ENCODE measurements around the gene SH2D4B.

SH2D4B gene

DNA sequence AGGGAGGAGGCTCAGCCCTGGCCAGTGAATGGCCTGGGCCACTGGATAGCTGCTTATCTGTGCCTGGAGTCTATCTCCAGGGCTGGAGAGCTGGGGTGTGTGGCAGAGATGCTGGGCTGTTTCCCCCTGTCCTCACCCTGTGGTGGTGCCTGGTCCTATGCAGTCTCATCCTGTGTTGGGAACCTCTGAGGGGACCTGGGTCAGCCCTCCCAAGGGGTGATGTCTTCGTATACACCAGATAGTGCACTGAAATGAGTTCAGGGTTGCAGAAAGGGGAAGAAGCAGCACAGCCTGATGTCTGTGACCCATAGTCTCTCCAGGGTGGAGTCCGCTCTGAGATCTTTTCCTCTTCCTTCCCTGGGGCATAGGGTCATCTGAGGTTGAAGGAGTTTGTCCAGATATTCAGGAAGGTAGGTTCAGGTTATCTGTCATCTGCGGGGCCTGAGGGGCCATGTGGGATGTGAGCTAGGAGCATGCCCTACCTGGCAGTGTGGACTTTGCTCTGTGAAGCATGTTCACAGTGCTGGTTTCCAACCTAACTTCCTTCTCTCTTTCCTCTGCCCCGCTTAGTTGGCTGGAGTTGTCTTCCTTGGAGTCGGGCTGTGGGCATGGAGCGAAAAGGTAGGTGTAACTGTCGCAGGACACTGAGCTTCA, 33.4 kb upstream of the SH2D4B start:
- DNase-seq: no peak

DNA sequence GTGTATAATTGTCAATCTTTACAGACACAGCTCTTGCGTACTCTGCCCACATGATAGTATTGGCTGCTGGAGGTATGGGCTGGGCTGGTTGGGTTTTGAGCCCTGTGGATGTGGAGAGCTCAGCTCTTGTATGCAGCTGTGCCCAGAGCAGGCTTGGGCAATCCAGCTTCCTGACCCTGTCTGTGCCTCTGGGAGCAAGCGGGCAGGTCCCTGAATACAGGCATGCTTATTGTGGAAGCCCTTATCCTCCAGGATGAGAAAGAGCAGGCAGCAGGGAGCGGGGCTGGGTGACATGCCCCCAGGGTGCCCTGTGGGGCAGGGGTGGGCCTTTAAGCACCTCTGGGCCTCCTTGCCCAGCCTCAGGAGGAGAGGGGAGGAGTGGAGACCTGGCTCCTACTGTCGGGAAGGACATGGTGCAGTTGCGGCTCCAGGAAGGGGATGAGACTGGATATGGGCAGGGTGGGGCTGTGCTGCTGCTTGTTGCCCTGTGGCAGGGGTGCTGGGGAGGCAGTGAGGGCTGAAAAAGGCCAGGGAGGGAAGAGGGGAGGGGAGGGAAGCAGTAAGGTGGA, 32.7 kb upstream of the SH2D4B start:
- DNase-seq: no peak

DNA sequence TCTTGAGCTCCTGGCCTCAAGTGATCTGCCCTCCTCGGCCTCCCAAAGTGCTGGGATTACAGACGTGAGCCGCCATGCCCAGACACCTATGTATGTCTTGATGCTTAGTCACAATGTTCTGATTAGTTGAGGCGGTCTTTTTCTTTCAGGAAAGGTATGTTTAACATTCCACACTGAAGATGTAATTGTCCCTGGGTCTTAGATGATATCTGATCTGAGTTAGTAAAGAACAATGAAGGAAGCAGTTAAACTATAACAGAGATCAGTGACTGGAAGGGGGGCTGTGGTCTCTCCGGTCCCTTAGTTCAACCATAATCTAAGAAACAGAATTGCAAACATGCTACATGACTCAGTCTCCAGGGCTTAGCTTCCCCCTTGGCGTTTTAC, 31.5 kb upstream of the SH2D4B start:
- no peak for DNase-seq

DNA sequence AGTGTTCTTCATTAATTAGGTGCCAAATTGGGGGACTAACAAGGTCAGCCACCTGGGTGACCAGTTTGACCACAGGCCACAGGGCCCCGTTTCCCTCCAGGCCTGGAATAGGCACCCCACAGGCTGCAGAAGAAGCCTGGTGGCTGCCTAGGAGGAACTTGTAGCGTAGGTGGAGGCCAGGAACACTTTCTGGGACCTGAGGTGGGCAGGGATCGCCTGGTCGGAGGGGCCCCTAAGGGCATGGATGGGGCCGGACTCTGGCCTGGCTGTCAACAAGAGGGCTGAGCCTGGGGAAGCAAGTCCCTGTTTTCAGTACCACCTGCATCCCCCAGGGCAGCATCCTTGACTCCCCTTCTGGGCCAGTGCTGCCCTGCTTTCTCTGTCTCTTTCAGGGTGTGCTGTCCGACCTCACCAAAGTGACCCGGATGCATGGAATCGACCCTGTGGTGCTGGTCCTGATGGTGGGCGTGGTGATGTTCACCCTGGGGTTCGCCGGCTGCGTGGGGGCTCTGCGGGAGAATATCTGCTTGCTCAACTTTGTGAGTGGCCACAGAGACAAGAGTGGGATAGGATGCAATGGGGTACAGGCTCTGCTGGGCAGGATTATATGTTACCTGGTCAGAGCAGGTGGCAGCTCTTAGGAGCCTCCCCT, 30.7 kb upstream of the SH2D4B start:
- no peak for DNase-seq

DNA sequence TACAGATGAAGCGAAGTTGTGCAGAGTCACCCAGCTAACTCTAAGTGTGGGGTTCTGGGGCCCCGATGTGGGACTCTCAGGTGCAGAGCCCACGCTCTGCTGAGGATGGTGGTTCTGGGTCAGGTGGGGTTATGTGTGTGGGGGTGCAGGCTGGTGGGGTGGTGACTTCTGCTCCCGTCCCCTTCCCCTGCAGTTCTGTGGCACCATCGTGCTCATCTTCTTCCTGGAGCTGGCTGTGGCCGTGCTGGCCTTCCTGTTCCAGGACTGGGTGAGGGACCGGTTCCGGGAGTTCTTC, 28.6 kb upstream of the SH2D4B start:
- DNase-seq: no peak

DNA sequence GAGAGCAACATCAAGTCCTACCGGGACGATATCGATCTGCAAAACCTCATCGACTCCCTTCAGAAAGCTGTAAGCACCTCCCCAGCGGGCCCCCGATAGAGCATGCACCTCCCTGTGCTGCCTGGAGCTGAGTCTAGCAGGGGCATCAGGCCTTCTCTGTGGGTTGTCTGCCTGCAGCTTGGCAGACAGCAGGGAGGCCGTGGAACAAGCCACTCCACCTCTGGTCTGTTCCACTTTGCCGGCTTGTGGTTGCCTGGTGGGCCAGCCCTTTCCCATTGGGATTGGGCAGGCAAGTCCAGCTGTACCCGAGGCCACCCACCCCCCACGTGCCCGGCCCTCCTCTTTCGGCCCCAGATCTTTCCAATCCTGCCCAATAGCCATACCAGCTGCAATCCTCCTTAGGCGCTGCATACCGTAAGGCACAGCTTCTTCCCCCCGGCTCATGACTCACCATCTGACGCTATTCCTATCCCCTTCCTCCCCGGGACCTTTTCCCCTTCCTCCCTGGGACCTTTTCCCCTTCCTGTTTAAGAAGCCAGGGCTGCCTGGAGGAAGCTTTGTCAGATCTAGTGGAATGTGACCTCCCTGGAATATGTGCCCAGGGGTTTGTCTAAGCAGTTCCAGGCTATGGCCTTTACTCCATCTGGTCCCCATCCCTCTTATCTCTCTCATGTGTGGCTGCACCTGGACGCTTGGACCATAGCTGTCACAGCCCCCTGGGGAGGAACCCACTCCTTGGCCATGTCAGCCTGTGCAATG, 28.1 kb upstream of the SH2D4B start:
- no peak for DNase-seq

DNA sequence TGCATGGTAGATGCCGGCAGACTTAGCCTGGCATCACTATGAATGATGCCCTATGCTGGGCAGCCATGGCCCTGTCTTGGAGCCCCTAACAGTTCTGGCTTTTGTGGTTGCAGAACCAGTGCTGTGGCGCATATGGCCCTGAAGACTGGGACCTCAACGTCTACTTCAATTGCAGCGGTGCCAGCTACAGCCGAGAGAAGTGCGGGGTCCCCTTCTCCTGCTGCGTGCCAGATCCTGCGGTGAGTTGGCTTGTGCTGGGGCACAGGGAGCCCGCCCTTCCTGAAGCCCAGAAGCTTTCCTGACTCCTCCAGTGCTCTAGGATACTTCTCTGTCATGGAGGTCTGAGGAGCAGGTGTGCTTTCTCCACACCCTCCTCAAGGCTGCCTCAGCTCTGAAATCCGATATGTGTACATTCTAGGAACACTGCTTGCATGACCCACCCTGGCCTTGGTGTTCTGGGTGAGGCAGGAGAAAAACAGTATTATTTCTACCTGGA, 25.6 kb upstream of the SH2D4B start:
- no peak for DNase-seq

DNA sequence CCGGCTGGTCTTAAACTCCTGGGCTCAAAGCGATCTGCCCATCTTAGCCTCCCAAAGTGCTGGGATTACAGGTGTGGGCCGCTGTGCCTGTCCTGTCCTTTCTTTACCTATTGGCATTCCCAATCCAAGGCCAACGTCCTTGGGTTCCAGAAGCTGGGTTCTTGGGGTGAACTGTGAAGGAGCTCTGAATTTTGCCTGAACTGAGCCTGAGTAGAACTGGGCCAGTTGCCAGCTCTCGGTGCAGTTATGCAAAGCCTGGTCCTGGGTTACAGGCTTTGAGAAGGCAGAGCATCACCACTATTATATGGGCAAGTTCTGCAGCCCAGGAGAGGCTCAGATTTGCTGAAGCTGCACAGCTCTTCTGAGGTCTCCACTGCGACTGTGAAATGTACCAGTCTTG, 24.6 kb upstream of the SH2D4B start:
- no peak for DNase-seq

DNA sequence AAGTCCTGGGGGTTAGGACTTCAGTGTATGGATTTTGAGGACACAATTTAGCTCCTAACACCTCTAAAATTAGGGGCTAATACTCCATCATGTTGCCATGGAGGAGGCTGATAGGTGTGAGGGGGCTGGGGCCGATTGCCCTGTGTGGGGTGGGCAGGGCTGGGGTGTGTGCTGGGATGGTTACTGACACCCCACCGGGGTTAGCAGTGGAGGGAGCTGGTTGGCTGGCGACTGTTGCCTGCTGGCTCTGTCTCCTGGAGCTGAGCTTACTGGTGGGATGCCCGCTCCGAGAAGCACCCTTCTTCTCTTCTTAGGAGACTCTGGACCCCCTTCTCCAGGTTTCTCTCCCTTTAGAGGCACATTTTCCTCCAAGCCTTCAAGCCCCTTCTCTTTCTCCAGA, 22.2 kb upstream of the SH2D4B start:
- no peak for DNase-seq

DNA sequence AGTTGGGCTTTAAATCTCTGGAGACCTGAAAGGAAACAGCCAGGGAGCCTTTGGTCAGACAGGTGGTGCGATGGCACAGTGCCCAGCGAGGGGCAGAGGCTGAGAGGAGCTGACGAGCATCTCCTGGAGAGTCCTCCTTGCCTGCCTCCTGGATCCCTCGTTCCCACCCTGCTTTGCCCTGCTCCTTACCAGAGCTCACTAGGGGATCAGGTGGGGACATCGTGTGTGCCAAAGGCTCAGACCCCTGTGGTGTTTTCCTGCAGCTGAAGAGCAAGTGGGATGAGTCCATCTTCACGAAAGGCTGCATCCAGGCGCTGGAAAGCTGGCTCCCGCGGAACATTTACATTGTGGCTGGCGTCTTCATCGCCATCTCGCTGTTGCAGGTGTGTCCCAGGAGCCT, 21.8 kb upstream of the SH2D4B start:
- DNase-seq: no peak

DNA sequence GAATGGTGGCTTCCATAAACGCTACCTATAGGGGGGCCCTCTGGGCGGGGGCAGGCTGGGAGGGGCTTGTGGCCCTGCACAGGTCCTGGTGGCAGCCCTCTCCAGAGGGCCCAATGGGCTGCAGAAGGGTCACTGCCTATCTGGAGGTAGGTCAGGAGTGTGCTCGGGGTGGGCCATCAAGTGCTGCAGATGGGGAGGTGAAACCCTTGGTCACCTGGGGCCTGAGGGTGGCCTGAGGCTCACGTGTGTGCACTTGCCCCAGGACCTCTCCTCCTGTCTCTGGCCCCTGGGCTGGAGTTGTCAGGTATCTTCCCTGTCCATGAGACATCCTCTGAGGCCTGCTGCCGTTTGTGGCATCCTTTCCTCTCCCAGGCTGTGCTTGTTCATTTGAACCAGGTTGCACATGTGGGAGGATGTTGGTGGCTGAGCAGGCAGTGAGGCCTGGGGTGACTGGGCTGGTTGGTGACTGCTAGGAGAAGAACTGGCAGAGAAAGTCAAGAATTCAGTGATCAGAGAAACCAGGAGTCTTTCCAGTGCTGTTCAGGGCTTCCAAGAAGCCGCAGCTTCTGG, 21.1 kb upstream of the SH2D4B start:
- DNase-seq: no peak

DNA sequence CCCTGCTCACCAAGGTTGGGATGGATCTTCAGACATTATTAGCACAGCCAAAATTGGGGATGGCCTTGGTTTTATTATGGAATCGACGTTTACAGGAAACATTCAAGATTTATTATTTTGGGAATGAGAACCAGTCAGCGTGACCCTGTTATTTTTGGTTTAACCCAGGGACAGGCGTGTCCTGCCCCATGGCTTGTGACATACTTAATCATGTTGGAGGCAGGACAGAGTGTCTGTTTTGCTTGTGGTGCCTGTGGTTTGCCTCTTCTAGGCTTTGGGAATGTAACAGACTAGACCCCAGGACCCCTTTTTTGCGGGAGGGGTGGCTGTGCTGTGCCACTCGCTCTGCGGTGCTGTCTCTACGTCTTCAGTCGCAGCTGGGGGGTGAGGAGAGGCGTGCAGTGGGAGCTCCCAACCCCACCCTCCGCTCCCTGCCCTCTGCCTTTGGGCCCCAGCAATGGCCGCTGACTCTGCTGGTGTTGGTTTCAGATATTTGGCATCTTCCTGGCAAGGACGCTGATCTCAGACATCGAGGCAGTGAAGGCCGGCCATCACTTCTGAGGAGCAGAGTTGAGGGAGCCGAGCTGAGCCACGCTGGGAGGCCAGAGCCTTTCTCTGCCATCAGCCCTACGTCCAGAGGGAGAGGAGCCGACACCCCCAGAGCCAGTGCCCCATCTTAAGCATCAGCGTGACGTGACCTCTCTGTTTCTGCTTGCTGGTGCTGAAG, 20.1 kb upstream of the SH2D4B start:
- DNase-seq: no peak

DNA sequence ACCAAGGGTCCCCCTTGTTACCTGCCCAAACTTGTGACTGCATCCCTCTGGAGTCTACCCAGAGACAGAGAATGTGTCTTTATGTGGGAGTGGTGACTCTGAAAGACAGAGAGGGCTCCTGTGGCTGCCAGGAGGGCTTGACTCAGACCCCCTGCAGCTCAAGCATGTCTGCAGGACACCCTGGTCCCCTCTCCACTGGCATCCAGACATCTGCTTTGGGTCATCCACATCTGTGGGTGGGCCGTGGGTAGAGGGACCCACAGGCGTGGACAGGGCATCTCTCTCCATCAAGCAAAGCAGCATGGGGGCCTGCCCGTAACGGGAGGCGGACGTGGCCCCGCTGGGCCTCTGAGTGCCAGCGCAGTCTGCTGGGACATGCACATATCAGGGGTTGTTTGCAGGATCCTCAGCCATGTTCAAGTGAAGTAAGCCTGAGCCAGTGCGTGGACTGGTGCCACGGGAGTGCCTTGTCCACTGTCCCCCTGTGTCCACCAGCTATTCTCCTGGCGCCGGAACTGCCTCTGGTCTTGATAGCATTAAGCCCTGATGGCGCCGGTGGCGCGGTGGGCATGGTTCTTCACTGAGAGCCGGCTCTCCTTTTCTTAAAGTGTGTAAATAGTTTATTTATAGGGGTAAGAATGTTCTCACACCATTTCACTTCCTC, 19.4 kb upstream of the SH2D4B start:
- no peak for DNase-seq

DNA sequence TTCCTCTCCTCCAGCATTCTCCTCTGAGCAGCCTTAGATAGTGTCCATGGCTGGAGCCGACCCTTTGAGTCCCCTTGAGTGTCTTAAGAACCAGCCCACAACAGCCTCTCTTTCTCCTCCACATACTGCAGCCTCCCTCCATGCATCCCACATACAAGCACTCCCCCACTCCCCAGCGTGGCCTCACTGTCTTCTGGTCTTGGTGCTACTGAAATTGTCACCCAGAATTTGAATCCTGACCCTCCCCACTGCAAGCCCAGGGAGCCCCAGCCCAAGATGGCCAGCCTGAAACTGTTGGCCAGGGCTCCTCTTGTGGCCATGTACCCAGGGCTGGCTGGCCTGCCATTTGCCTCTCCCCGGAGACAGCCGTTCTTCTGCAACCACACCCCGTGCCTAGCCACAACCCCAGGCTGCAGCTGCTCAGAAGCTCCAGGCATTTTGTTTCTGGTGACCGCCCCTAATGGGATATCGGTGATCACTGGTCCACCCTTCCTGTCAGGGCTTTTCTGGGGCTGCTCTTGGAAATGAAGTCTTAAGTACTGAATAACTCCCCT, 18.8 kb upstream of the SH2D4B start:
- DNase-seq: no peak

DNA sequence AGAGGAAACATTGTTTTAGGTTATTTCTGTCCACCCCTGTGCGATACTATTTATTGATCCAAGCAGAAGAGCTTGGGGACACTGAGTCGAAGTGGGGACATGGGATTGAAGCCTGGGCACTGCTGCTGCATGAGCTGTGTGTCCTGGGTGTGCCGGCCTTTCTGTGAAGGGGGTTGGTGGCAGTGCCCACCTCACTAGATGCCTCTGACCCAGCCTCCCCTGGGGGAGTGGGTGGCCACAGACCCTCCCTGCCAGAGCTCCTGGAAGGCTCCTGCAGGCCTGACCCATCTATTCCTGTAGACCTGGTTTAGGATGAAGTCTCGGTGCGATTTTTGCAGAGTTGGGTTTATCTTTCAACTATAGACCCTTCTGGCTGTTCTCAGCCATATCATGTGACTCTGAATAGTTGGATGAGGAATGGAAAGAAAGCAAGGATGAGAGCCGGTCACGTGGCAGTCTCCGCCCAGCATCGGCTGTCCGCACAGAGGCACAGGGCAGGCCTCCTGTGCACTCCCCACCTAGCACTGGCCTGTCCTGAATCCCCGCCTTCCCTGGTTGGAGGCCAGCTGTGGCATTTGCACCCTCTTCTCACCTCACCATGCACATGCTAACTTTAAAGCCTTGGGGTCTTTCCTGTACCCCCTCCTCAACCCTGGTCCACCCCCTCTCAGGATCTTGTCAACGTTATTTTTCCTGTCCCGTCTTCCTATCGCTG, 17.6 kb upstream of the SH2D4B start:
- DNase-seq: no peak

DNA sequence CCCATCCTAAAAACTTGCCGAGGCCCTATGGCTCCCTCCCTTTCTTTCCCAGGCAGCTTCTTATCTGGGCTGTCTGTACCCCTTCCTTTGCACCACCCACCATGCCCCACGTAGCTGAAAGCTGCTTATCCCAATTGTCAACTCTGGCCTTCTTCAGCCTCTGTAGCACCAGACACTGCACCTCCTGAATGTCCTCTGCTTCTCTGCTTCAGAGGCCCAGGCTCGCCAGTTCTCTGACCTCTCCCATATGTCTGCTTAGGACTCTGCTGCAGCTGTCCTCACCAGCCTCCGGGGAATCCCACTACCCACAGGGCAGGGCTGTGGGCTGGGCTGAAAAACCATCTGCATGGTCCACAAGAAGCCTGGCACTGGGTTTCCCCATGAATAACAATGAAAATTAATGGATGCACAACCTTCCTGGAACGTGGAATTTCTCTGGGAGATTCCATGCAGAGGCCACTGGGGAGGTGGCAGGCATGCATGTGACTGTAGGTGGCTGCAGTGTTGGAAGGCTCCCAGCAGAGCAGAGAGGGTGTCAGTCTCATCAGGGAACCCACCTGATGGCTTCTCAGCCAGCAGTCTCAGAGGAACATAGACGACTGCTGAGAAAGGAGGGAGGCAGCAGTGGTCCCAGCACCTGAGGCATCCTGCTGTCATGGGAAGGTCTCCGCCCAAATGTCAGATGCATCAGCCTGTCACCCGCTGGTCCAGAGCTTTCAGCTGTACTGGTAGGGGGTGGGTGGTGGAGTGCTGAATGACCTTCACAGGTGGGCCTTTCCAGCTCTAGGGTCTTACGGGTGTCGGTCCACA, 16.8 kb upstream of the SH2D4B start:
- DNase-seq: no peak

DNA sequence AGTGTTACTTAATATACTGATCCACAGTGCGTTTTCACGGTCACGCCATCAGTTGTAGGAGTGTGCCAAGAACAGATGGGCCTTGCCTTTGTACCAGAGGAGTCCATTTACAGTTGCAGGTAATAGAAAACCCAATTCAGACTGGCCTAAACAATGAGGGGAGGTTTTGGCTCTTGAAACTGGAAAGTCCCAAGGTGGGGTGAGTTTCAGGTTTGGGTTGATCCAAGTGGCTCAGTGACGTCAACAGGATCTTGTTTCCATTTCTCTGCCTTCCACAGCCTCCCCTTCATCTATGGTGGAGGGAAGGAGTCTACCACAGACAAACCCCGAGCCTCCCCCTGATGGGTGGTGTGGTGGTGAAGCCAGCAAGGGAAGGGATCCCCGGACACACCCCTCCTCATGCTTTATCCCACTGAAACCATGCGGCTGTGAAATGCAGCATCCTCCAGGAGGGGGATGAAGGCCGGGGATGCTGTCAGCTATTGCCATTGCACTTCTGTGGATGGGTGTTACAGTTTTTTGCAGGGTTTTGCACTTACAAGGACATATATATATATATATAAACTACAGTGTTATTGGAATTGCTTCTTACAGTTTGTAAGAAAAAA, 14.8 kb upstream of the SH2D4B start:
- no peak for DNase-seq

DNA sequence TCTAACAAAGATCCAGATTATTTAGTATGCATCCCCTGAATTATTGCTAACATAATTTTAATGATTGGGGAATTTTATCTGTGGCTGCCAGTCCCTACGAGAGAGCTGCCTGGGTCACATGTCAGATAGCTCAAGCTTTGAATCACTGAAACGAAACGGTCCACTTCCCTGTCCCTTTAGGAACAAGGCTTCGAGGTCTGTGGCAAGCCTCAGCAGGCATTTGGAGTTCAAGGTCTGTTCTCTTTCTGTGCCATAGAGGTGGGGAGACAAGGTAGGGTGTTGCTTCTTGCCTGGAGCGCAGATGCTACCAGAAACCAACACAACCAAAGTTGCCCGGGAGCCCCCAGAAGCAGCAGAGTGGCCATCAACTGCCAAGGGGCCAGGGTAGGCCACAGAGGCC, 13.9 kb upstream of the SH2D4B start:
- no peak for DNase-seq

DNA sequence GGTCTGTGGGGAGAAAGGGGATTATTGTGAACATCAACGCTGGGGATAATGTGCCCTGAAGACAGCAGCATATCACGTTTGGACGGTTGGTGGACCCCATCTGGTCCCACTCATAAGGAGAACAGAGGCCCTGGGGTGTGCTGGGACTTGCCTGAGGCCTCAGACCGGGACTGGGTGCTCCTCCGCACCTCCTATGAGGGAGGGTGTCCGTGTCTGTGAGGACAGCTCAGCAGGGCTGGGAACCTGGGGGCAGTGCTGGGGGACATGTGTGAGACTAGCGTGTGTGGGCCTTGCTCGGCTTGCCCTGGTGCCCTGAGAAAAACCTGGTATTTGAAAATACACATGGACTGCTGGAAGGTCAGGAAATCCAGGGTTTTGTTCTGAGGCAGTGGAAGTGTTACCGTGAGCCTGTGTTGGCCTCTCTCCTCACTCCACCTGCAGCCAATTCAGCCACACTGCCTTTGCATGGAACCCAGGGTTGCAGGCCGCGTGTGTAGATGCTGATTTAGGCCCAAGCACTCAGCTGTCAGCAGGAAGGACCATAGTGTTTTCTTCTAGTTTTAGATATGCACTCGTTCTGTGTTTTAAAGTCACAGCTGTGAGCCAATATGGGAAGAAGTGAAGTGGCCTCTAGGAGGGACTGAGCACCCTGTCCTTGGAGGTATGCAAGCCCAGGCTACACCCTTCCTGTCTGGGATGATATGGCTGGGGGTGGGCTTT, 13.4 kb upstream of the SH2D4B start:
- no peak for DNase-seq

Measured in NCI-H2081 treated with DMSO at 0.1 percent for 48 hours (cell line).